H9 (cell line): Measurements from ENCODE around the gene CNTFR. TPM values are rescaled to one million over a fixed set of nuclear protein-coding genes. Genes with fewer than 3 reads are reported as not detected.

Source experiments
- DNase-seq: peaks from one replicate; pipeline ENCODE4 v3.0.0-alpha.2; 2017
- H2AFZ ChIP-seq: one replicate; pipeline ENCODE4 v1.6.1; 2013; ENCODE audit warnings: mild to moderate bottlenecking, low read length, control low read depth, moderate library complexity
- H2AK5ac ChIP-seq: 2 replicates; pipeline ENCODE4 v1.6.1; 2013; ENCODE audit warnings: low read length, control low read depth, mixed read lengths; ENCODE audit not compliant: insufficient read length
- H2BK120ac ChIP-seq: one replicate; pipeline ENCODE4 v1.6.1; 2013; ENCODE audit warnings: low read depth, mild to moderate bottlenecking, low read length, control low read depth, inconsistent platforms; ENCODE audit not compliant: poor library complexity, severe bottlenecking
- H2BK12ac ChIP-seq: 2 replicates; pipeline ENCODE4 v1.6.1; 2013; ENCODE audit warnings: low read length, control low read depth, mixed read lengths, low read depth; ENCODE audit not compliant: insufficient read length
- H2BK15ac ChIP-seq: 2 replicates; pipeline ENCODE4 v1.6.1; 2013; ENCODE audit warnings: low read depth, low read length, control low read depth
- H2BK20ac ChIP-seq: one replicate; pipeline ENCODE4 v1.6.1; 2013; ENCODE audit warnings: low read depth, mild to moderate bottlenecking, low read length, control low read depth, inconsistent platforms; ENCODE audit not compliant: poor library complexity, severe bottlenecking
- H2BK5ac ChIP-seq: 2 replicates; pipeline ENCODE4 v1.6.1; 2013; ENCODE audit warnings: low read length, control low read depth, mixed read lengths; ENCODE audit not compliant: insufficient read length
- H3K14ac ChIP-seq: 2 replicates; pipeline ENCODE4 v1.6.1; 2013; ENCODE audit warnings: low read length, control low read depth; ENCODE audit not compliant: insufficient read depth
- H3K18ac ChIP-seq: 2 replicates; pipeline ENCODE4 v1.6.1; 2013; ENCODE audit warnings: low read depth, mild to moderate bottlenecking, mixed read lengths, low read length, control low read depth; ENCODE audit not compliant: insufficient read length
- H3K23ac ChIP-seq: 2 replicates; pipeline ENCODE4 v1.6.1; 2013; ENCODE audit warnings: low read length, control low read depth, mixed read lengths, low read depth; ENCODE audit not compliant: insufficient read length
- H3K23me2 ChIP-seq: 2 replicates; pipeline ENCODE4 v1.6.1; 2013; ENCODE audit warnings: low read depth, mild to moderate bottlenecking, mixed read lengths, low read length, control low read depth; ENCODE audit not compliant: insufficient read length, poor library complexity, severe bottlenecking
- H3K27ac ChIP-seq: 2 replicates; pipeline ENCODE4 v1.5.1; 2013; ENCODE audit warnings: low read length, control low read depth, mixed read lengths, low read depth; ENCODE audit not compliant: insufficient read length
- H3K27me3 ChIP-seq: 2 replicates; pipeline ENCODE4 v1.6.1; 2013; ENCODE audit warnings: low read length, control low read depth, inconsistent platforms; ENCODE audit not compliant: insufficient read depth
- H3K4ac ChIP-seq: 2 replicates; pipeline ENCODE4 v1.6.1; 2013; ENCODE audit warnings: low read depth, mild to moderate bottlenecking, control low read depth, inconsistent platforms, low read length, moderate library complexity
- H3K4me1 ChIP-seq: 2 replicates; pipeline ENCODE4 v1.6.1; 2013; ENCODE audit warnings: low read length, control low read depth, inconsistent platforms; ENCODE audit not compliant: insufficient read depth
- H3K4me2 ChIP-seq: 2 replicates; pipeline ENCODE4 v1.6.1; 2013; ENCODE audit warnings: low read length, control low read depth, mixed read lengths; ENCODE audit not compliant: insufficient read length, insufficient read depth
- H3K56ac ChIP-seq: 2 replicates; pipeline ENCODE4 v1.6.1; 2013; ENCODE audit warnings: low read depth, mild to moderate bottlenecking, mixed read lengths, low read length, control low read depth; ENCODE audit not compliant: insufficient read length
- H3K79me1 ChIP-seq: 2 replicates; pipeline ENCODE4 v1.6.1; 2013; ENCODE audit warnings: low read depth, mild to moderate bottlenecking, moderate library complexity, low read length, control low read depth, inconsistent platforms; ENCODE audit not compliant: insufficient read depth, poor library complexity, severe bottlenecking
- H3K79me2 ChIP-seq: 2 replicates; pipeline ENCODE4 v1.6.1; 2013; ENCODE audit warnings: low read length, control low read depth, inconsistent platforms; ENCODE audit not compliant: insufficient read depth
- H3K9ac ChIP-seq: 2 replicates; pipeline ENCODE4 v1.6.1; 2013; ENCODE audit warnings: low read length, control low read depth, mixed read lengths; ENCODE audit not compliant: insufficient read length; ENCODE audit errors: extremely low read depth
- H3K9me3 ChIP-seq: one replicate; pipeline ENCODE4 v1.6.1; 2013; ENCODE audit warnings: low read depth, low read length, inconsistent platforms; ENCODE audit not compliant: control insufficient read depth
- H3T11ph ChIP-seq: one replicate; pipeline ENCODE4 v1.6.1; 2013; ENCODE audit warnings: mild to moderate bottlenecking, low read length, control low read depth, inconsistent platforms
- H4K20me1 ChIP-seq: one replicate; pipeline ENCODE4 v1.6.1; 2013; ENCODE audit not compliant: control insufficient read depth, insufficient read length, insufficient read depth
- H4K5ac ChIP-seq: 2 replicates; pipeline ENCODE4 v1.6.1; 2013; ENCODE audit warnings: low read depth, mild to moderate bottlenecking, mixed read lengths, low read length, control low read depth; ENCODE audit not compliant: insufficient read length
- H4K8ac ChIP-seq: replicated peaks from 2 replicates; pipeline ENCODE4 v1.6.1; 2013; ENCODE audit warnings: low read length, control low read depth, mixed read lengths, low read depth; ENCODE audit not compliant: insufficient read length
- H4K91ac ChIP-seq: 2 replicates; pipeline ENCODE4 v1.6.1; 2013; ENCODE audit warnings: low read depth, mild to moderate bottlenecking, moderate library complexity, mixed read lengths, low read length, control low read depth; ENCODE audit not compliant: insufficient read length
- H3K27ac Mint-ChIP-seq, 3 experiments: 2 replicates in 2 of 3; 3 replicates in 1 of 3; pipeline ENCODE4 v1.8.0; 2020 to 2021; ENCODE audit warnings: mixed read lengths in 3 of 3, mild to moderate bottlenecking in 1 of 3, moderate library complexity in 1 of 3
- H3K27me3 Mint-ChIP-seq: 2 replicates; pipeline ENCODE4 v1.8.0; 2021; ENCODE audit warnings: low read depth, mild to moderate bottlenecking, moderate library complexity, mixed read lengths
- H3K36me3 Mint-ChIP-seq, 3 experiments: 2 replicates in 2 of 3; 3 replicates in 1 of 3; pipeline ENCODE4 v1.8.0; 2020 to 2021; ENCODE audit warnings: low read depth in 3 of 3, mixed read lengths in 3 of 3; ENCODE audit not compliant: insufficient read depth in 1 of 3
- H3K4me1 Mint-ChIP-seq, 2 experiments: 2 replicates each; pipeline ENCODE4 v1.8.0; 2020; ENCODE audit warnings: mixed read lengths in 2 of 2
- H3K4me3 Mint-ChIP-seq, 2 experiments: 2 replicates in 1 of 2; 3 replicates in 1 of 2; pipeline ENCODE4 v1.8.0; 2020 to 2021; ENCODE audit warnings: mild to moderate bottlenecking in 2 of 2, mixed read lengths in 2 of 2, moderate library complexity in 1 of 2
- H3K9me3 Mint-ChIP-seq, 2 experiments: 2 replicates in 1 of 2; 3 replicates in 1 of 2; pipeline ENCODE4 v1.8.0; 2020; ENCODE audit warnings: mild to moderate bottlenecking in 2 of 2, mixed read lengths in 2 of 2, moderate library complexity in 1 of 2
- WGBS: extraction: QIAGEN DNeasy Blood & Tissue Kit; methylation state at CpG from one replicate; pipeline ENCODE4 v1.1.7; 2013; ENCODE audit warnings: missing lambda C conversion rate, low lambda C conversion rate, mixed read lengths; ENCODE audit not compliant: insufficient read length; ENCODE audit errors: extremely low coverage; 5-methylcytosine and 5-hydroxymethylcytosine counted together
- total RNA-seq: library from RNA; stranded (reverse); gene quantifications from 2 replicates; pipeline ENCODE4 v1.2.1, GENCODE V29; 2021
- TF ChIP-seq, protein P1 (sequence below): fragments of 200-600 bp; sonication (generic); conservative IDR thresholded peaks from 3 replicates; pipeline ENCODE4 v1.8.0; 2021; ENCODE audit warnings: antibody characterized with exemption, mild to moderate bottlenecking

The CNTFR gene
- total RNA-seq, 1 experiment from 2014 or later = 0.55 TPM

DNA sequence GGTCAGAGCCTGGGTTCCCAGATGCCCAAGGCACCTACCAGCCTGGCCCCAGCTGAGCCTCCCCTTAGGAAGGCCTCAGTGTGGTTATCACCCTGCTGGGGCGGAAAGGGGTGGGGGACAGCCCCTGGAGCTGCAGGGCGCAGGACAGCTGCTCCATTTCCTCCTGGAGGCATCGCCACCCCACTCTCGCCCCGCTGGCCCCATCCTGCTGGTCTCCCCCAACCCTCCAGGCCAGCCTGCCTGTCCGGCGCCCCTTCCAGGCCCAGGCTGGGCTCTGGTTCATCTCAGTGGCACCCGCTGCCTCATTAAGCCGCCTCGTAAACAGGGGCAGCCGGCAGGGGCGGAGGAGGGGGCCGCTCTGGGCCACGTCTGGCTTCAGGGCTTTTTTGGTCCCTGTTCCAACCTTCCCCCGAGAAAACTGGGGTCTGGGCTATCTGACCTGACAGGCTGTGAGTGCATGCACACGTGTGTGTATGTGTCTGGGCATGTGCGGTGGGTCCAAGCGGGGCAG lies 36.0 kb downstream of the CNTFR start:
- no peak overlapping the region for H3K27ac ChIP-seq
- H2AK5ac ChIP-seq = no peak overlapping the region
- no peak overlapping the region for H2BK5ac ChIP-seq
- no peak overlapping the region for H3T11ph ChIP-seq
- Mint-ChIP-seq H3K27ac (no peak overlapping the region), H3K4me3 (no peak overlapping the region), H3K27me3 (peaks cover 4% of the 10 kb centered on the region; the same call in 1 of the 2 replicates), H3K36me3 (no peaks in the 10 kb centered on the region), H3K9me3 (no peaks in the 10 kb centered on the region; a peak in 1 of 5 replicates), H3K4me1 (peaks cover 21 to 29% of the 10 kb centered on the region in 2 experiments)
- H4K8ac ChIP-seq = no peak overlapping the region
- WGBS = no CpG with 5 or more reads among the region's 18 CpGs
- H4K20me1 ChIP-seq = no peaks in the 10 kb centered on the region
- no peak overlapping the region for H3K18ac ChIP-seq
- H3K9ac ChIP-seq = no peak overlapping the region
- H3K14ac ChIP-seq = no peak overlapping the region; the same call in 1 of the 2 replicates
- H2BK120ac ChIP-seq = no peak overlapping the region
- H4K5ac ChIP-seq = no peak overlapping the region
- no peaks in the 10 kb centered on the region for H3K79me1 ChIP-seq
- H3K79me2 ChIP-seq = no peaks in the 10 kb centered on the region
- H3K4me1 ChIP-seq = peaks cover 5% of the 10 kb centered on the region; the same call in 1 of the 2 replicates
- H3K4me2 ChIP-seq = no peak overlapping the region
- H3K27me3 ChIP-seq = no peaks in the 10 kb centered on the region
- TF ChIP-seq, protein P1, sequence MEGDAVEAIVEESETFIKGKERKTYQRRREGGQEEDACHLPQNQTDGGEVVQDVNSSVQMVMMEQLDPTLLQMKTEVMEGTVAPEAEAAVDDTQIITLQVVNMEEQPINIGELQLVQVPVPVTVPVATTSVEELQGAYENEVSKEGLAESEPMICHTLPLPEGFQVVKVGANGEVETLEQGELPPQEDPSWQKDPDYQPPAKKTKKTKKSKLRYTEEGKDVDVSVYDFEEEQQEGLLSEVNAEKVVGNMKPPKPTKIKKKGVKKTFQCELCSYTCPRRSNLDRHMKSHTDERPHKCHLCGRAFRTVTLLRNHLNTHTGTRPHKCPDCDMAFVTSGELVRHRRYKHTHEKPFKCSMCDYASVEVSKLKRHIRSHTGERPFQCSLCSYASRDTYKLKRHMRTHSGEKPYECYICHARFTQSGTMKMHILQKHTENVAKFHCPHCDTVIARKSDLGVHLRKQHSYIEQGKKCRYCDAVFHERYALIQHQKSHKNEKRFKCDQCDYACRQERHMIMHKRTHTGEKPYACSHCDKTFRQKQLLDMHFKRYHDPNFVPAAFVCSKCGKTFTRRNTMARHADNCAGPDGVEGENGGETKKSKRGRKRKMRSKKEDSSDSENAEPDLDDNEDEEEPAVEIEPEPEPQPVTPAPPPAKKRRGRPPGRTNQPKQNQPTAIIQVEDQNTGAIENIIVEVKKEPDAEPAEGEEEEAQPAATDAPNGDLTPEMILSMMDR = no peak
- no peaks in the 10 kb centered on the region for H3K23me2 ChIP-seq
- no peak overlapping the region for H2BK20ac ChIP-seq
- H2BK15ac ChIP-seq = no peak overlapping the region
- no peak for DNase-seq
- no peak overlapping the region for H4K91ac ChIP-seq
- no peak overlapping the region for H2AFZ ChIP-seq
- no peak overlapping the region for H3K4ac ChIP-seq
- H3K56ac ChIP-seq = no peak overlapping the region
- H3K9me3 ChIP-seq = no peaks in the 10 kb centered on the region
- no peak overlapping the region for H2BK12ac ChIP-seq
- H3K23ac ChIP-seq = no peak overlapping the region
